ENCODE measurements around the gene CERS1.

DNA sequence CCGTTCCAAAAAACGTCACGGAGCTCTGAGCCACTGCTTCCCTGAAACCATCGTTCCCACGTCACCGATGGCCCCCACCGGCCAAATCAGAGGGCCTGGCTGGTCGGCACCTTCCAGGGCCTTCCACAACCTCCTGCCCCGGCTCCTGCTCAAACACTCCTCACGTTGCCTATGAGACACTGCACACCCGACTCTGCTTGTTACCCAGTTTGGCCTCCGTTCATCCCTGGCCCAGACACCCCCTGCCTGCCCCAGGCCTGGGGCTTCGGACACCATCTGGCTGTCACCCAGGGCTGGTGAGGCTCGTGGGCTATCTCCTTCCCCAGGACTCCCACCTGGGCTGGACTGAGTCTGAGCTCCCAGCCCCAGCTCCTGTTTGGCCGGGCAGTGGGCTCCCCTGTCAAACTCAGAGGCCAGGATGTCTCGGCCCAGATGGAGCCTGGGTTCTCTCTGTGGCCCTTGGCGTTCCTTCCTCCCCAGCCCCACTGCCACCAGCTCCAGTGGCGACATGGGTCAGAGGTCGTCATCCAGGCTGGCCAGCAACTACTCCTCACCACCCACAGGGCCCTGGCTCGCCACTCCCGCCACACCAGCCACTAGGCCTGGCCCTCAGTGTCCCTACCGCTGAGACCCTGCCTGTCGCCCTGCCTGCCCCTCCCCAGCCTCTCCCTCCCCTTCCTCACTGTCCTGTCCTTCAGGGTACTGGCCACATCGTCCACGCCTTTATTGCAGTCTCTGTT lies 17.7 kb downstream of the CERS1 start:
- TF ChIP-seq, protein P1, sequence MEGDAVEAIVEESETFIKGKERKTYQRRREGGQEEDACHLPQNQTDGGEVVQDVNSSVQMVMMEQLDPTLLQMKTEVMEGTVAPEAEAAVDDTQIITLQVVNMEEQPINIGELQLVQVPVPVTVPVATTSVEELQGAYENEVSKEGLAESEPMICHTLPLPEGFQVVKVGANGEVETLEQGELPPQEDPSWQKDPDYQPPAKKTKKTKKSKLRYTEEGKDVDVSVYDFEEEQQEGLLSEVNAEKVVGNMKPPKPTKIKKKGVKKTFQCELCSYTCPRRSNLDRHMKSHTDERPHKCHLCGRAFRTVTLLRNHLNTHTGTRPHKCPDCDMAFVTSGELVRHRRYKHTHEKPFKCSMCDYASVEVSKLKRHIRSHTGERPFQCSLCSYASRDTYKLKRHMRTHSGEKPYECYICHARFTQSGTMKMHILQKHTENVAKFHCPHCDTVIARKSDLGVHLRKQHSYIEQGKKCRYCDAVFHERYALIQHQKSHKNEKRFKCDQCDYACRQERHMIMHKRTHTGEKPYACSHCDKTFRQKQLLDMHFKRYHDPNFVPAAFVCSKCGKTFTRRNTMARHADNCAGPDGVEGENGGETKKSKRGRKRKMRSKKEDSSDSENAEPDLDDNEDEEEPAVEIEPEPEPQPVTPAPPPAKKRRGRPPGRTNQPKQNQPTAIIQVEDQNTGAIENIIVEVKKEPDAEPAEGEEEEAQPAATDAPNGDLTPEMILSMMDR (IDR thresholded peaks at IDR 0.05), result no peak
- no peak for TF ChIP-seq POLR2AphosphoS5 (IDR thresholded peaks at IDR 0.05)
